Medulla oblongata (tissue), 1 donor: ENCODE results near the gene ALCAM.

ENCODE experiments used
- DNase-seq: peaks from one replicate; pipeline ENCODE4 v3.0.0-alpha.2; 2015; ENCODE audit errors: extremely low spot score

The ALCAM gene

DNA sequence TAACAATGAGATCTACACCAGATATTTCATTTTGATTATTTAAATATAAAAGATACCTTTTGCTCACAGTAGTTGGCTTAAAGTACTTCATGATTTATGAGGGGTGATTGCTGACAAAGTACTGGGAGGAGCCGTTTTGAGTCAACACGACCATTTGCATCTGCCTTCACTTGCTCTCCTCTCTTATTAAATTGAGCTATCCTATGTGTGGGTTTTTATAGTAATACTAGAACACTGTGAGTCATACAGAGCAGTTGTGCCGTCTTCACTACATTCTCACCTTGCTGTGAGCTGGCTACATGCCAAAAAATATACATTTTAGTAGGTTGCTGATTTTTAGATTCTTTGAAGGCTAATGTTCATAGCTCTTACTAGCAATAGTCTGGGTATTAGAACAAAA, 161.2 kb downstream of the ALCAM start:
- no peak for DNase-seq

DNA sequence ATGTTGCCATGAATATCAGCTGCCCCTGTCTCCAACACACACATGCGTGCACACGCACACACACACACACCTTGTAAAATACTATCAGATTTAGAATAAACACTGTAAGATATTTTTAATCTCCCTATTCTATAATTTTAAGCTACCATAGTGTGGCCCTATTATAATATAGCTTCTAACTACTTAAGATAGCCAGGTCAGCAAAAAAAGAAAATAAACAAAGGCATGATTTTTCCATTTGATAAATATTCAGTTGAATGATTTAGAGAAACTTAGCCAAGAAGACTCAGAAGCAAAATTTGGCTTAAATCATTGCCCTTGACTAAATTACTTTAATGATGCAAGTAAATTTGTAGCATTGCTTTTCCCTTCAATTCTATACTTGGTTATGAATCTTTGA, 162.2 kb downstream of the ALCAM start:
- DNase-seq: no peak

DNA sequence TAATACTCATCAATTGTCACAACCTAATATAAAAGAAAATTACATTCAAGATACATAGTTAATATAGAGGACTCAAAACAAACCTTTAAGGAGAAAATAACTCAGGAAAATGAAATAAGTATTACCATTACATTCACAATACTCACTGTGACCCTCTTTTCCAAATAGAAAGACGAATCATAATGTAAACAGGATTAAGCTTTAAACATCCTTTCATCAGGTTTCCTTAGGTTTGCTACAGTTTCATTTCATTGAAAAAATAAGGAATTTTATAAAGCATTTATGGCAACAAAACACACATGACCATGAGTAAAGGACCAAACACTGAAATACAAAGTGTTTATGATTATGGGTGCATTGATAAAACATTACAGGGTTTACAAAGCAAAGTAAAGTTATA, 162.7 kb downstream of the ALCAM start:
- DNase-seq: no peak

DNA sequence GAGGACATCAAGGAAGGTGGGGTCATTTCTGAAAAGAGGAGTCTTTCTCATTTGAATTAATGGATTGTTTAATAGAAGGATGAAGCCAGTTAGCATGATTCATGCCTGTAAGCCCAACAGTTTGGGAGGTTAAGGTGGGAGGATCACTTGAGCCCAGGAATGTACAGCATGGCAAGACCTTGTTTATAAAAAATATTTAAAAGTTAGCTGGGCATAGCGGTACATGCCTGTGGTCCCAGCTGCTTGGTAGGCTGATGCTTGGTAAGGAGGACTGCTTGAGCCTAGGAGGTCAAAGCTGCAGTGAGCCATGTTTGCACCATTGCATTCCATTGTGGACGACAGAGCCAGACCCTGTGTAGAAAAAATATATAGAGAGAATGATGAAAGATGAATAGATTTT, 165.5 kb downstream of the ALCAM start:
- no peak for DNase-seq

DNA sequence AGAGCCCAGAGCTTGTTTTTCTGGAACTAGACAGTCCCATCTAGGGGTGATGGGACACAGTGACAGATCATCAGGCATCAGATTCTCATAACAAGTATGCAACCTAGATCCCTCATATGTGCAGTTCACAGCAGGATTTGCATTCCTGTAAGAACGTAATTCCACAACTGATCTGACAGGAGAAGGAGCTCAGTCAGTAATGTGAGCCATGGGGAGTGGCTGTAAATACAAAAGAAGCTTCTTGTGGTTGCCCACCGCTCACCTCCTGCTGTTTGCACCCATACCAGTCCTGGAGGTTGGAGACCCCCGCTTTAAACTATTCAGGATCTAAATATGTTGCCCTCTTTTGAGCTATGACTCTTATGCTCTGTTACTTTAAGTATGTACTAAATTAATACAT, 167.3 kb downstream of the ALCAM start:
- no peak for DNase-seq

DNA sequence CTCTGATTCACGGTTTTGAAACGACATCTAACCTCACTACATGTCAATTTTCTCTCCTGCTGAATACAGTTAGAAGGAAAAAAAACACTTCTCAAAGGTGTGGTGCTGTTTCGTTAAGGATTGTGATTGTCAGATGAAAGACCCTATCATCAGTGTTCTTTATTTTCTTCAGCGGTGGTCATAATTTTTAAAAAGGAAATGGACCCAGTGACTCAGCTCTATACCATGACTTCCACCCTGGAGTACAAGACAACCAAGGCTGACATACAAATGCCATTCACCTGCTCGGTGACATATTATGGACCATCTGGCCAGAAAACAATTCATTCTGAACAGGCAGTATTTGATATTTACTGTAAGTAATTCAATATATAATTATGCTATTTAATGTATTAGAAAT, 167.8 kb downstream of the ALCAM start:
- DNase-seq: no peak

DNA sequence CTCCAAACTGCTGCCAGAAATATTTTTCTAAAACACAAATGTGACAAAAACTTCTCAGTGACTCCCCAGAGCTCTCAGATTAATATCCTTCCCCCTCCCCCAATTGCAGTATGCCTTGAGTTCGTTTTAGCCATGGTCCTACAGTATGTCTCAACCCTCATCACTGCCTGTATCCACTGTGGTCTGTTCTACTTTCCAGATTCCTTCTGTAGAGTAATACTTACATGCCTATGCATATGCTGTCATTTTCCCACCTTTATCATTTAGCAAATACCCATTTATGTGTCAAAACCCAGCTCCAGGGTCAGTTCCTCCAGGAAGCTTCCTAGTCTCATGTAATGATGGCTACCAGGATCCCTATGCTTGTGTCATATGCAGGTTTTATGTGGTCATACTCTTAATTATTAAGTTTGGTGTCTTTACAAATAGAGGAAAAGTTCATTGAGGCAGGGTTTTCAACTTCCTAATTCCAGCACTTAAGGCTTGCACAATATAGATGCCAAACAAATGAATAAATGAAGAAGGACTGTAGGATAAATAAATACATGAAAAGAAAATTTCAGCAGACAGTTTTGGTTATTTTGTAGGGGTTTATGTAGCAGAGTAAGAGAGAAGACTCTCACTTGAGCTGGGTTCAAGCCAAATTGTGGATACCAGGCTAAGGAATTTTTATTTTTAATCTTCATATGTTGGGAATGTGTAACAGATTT, 170.8 kb downstream of the ALCAM start:
- no peak for DNase-seq

DNA sequence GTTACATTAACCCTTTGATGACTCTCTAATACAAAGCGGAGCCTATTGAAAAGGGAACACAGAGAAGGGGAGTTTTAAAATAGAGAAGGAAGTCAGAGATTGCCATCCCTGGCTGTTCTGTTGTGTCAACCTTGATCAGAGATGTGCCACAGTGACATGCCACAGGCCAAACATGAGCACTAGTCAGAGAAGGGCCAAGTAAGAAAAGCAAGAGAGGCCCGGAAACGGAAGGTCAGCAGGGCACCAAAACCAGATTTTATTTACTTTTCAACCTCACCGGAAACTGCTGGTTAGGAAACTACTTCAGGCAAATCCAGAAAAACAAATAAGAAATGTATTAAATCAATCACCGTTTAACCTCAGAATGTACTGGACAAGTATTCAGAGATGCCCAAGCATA, 171.8 kb downstream of the ALCAM start:
- no peak for DNase-seq

DNA sequence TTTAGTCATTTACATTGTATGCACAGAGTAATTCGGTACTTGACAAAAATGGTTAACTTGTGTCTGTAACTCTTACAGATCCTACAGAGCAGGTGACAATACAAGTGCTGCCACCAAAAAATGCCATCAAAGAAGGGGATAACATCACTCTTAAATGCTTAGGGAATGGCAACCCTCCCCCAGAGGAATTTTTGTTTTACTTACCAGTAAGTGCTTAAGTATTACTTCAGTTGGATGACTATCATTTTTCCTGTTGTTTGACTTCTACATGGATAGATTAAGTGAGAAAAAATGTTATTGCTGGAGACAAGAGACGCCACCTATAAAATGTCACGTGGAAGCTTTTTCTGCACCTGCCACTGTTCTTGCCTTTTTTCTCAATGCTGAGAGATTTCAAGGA, 173.2 kb downstream of the ALCAM start:
- no peak for DNase-seq

DNA sequence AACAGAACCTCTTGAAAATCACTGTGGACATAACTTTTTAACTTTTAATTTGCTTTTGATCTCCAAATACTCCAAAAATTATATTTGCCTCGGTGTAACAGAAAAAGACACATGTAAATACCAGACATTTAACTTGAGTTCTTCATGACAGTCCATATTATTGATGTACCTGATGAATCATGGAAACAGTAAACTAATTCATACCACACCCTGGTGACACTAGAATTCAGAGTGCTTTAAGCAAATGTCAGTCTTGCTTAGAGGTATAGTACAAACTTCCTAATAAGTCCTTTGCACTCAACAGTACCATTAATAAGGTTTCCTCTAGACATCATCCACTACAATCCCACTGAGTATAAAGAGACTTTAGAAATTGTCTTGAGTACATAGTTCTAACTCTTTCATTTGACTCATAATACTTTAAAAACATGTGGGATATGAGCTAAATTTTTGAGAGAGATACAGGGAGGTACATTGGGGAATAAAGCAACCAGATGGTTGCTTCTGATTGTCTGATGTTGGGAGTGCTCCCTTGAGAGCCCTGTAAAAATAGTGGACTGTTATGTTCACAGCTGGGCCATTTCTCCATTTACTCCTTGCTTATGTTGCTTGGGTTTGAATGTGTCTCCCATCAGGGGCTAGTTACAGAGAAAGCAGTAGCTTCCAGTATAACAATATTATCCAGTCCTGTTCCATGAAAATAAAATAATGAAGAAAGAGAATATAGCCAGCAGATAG, 175.7 kb downstream of the ALCAM start:
- no peak for DNase-seq

DNA sequence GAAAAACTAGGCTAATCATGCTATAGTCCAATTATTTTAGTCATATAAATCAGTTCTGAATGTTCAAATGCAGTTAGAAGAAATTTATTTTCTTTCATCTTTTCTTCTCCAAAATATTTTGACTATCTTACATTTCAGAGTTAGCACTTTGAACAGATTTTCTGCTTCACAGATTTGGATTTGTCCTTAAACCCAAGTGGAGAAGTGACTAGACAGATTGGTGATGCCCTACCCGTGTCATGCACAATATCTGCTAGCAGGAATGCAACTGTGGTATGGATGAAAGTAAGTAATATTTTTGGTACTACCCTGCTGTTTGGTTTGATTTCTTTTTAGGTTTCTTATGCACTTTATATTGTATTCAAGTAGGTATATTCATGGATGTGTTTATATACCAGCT, 178.3 kb downstream of the ALCAM start:
- DNase-seq: no peak

DNA sequence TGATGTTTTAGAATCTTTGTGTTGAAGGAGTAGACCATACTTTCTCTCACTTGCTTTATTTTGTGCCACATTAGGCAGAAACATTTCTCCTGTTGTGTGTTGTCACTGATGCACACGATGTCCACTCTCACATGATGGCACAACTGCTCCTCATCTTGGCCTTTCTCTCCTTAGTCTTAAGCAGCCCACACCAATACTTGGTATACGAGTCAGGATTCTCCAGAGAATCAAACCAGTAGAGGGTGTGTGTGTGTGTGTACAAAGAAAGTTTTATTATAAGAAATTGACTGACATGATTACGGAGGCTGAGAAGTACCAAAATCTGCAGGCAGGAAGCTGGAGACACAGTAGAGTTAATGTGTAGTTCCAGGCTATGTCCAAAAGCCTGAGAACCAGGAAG, 187.1 kb downstream of the ALCAM start:
- no peak for DNase-seq

DNA sequence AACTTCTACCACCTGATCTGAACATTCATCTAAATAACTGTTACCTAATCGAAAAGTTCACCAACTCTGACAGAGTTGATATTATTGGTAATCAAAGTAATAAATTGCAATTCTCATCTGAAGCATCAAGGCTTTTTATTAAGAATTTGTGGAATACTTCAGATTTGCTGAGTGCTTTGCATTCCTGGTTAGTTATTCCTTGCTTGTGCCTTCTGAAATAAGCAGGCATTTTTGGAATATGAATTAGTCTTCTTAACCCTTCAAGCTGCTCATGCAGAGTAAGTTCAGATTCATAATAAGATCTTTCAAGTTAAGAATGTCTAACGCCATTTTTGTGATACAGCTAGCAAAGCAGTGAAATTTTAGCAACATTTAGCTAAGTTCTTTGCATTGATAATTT, 188.5 kb downstream of the ALCAM start:
- no peak for DNase-seq

DNA sequence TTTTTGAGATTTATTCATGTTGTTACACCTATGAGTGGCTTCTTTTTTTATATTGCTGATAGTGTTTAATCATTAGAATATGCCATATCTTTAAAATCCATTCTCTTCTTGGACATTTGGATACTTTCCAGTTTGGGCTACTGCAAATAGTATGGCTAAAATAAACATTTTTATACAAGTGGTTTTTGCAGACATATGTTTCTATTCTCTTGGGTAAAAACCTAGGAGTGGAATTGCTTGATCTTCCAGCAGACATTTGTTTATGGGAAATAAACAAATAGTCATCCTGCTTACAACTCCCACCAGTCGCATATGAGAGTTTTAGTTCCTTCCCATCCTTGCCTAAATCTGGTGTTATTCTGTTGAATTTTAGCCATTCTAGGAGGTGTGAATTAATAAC, 193.1 kb downstream of the ALCAM start:
- no peak for DNase-seq

DNA sequence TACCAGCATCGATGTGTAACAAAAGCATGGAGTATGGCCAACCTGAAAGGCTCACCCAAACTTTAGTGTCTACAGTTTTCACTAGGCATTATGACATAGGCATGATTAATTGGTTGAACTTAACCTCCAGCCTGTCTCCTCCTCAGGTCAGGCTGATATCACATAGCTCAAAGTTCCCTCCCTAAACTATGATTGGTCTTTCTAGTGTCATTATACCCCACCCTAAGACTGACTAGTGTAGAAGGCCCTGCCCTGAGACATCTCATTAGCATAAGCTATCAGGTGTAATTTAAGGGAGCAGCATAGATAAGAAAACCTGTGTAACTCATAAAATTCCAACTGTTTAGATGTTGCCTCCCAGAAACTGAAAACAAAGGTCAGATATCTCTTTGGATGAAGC, 195.2 kb downstream of the ALCAM start:
- DNase-seq: no peak

DNA sequence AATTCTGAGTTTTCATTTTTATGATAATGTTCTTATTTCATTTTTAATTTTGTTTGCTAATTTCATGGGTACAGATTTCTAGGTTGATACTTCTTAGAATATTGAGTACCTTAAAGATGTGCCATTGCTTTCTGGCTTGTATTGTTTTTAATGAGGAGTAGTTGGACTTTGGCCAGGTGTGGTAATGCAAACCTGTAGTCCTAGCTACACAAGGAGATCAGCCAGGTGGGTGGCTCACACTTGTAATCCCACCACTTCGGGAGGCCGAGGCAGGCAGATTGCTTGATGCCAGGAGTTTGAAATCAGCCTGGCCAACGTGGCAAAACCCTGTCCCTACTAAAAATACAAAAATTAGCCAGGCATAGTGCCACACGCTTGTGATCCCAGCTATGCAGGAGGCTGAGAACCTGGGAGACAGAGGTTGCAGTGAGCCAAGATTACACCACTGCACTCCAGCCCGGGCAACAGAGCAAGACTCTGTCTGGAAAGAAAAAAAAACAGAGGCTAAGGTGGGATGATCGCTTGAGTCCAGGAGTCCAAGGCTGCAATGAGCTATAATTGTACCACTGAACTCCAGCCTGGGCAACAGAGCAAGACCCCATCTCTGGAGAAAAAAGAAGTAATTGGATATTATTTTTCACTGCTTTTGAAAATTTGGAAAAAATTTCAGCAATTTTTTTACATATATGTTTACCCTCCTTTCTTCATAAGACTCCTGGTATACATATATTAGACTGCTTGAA, 198.0 kb downstream of the ALCAM start:
- no peak for DNase-seq

DNA sequence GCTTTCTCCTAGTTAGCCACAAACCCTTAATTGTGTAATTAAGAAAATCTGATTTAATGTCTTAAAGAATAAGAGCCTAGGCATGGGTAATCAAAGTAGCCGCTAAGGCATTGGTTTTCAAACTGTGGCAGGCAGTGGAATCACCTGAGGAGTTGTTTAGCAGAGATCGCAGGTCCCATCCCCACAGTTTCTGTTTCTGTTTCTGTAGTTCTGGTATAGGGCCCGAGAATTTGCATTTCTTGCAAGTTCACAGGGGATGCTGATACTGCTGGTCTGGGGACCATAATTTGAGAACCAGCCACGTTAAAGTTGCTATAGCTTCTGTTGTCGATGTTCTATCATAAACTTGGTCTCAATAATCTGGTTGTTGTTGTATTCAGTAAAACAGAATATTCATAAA, 204.3 kb downstream of the ALCAM start:
- no peak for DNase-seq

DNA sequence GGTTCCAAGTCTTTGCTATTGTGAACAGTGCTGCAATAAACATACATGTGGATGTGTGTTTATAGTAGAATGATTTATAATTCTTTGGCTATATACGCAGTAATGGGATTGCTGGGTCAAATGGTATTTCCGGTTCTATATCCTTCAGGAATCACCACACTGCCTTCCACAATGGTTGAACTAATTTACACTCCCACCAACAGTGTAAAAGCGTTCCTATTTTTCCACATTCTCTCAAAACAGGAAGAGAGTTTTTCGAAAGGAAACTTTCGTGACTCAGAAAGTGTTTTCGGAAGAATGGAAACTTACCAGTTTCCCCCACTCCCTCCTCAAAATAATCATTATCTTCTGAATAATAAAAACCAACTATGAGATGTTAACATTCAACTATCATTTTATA, 205.8 kb downstream of the ALCAM start:
- DNase-seq: no peak

DNA sequence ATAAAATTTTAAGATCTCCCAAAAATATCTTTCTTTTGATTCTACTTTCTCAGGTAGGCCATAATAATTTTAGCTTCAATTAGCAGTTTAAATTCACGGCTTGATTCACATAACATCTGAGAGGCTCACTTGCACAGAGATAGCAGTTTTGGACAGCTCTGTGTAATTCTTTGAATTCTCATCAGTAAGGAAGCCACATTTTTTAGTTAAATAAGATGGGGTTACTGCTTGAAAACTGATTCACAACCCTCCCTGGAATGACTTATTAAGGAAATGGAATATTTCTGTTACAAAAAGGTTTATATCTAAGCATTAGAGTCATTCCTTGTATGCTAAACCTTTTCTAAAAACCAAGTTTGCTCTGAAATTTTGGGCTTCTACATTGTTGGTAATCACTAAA, 212.7 kb downstream of the ALCAM start:
- no peak for DNase-seq

DNA sequence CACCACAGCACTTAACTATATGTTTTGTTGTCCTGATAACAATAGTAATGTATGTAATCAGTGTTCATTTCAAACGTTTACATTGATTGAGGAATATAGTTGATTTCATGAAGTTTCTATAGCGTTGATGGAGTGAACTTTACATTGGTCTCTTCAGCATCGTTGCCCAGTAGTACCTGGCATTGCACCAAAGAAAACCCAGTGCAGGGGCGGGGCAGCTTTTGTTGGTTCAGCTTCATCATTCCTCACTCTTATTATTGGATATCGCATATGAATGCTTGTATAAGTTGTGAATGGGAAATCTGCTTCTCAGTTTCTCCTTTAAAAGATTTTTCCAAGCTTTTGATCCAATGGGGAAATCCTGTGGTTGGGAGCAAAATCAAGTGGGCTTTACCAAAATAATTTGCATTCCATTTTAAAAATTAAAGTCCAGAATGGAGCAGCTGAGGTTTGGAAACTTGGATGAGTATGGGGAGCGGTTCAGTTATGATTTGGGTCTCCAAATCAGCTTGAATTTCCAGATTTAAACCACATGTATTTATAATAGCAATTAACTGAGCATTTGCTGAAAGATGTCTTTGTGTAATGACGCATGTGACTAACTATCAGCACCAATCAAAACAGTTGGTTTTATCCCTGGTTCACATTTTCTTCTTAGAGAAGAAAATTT, 213.7 kb downstream of the ALCAM start:
- DNase-seq: no peak

DNA sequence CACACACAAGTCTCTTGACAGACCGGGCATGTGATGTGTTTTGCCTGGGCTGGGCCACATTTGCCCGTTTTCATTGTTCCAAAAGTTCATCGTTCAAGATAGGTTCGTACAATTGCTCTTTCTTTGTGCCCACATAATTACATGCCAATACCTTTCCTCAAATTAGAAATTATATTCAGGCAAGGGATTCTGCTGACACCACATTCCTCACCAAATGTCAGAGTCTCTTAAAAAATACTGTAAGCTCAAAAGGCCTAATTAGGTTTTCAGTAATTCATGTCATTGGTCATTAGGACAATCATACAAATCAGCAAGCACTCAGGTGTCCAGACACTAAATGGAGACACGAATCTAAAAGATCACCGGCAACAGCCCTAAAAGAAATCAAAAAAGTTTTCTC, 215.3 kb downstream of the ALCAM start:
- no peak for DNase-seq

DNA sequence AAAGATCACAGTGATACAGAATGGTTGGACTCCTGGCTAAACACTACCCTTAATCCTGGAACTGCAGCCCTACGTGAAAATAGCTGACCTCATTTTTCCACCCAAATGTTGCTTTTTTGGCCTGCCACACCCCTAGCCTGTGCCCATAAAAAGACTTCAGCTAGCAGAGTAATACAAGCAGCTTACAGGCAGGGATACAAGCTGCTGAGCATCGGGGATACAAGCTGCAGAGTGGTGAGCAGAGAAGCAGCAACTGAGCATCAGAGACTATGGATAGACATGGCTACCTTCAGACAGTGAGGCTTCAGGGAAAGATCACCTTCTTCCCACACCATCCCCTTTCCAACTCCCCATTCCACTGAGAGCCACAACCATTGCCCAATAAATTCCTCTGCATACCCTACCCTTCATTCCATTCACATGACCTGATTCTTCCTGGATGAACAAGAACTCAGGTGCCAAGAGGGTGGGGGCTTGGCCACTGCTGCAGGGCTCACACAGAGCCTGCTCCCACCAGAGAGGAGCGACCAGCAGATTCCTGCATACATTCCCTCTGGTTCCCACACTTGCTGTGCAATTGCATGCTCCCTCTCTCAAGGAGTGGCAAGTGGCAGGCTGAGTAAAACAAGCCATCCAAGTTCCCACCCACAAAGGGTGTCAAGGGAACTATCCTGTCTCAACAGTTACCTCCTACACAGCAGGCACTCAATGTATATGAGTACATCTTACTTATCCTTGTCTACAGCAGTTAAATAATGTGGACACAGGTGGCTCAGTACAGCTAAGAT, 217.5 kb downstream of the ALCAM start:
- DNase-seq: no peak
